Neuron (in vitro differentiated cells): ENCODE measurements around the gene IRX2.

Source experiments
- H2AFZ ChIP-seq: one replicate; pipeline ENCODE4 v1.6.1; 2013; ENCODE audit warnings: low read depth, mild to moderate bottlenecking, inconsistent platforms, low read length, moderate library complexity
- H3K27me3 ChIP-seq: one replicate; pipeline ENCODE4 v1.6.1; 2013; ENCODE audit warnings: low read length; ENCODE audit not compliant: insufficient read depth
- H3K36me3 ChIP-seq: one replicate; pipeline ENCODE4 v1.6.1; 2013; ENCODE audit warnings: low read length; ENCODE audit not compliant: insufficient read depth
- H3K4me1 ChIP-seq: one replicate; pipeline ENCODE4 v1.6.1; 2013; ENCODE audit warnings: low read length; ENCODE audit not compliant: insufficient read depth
- H3K4me3 ChIP-seq: 2 replicates; pipeline ENCODE4 v1.5.1; 2013; ENCODE audit warnings: mild to moderate bottlenecking, low read length, moderate library complexity
- H3K9me3 ChIP-seq: one replicate; pipeline ENCODE4 v1.6.1; 2013; ENCODE audit warnings: low read length

Gene IRX2

GRCh38 chr5:2698581-2698980 is 52.9 kb downstream of the IRX2 start:
- Histone ChIP-seq H3K27me3 (no peaks in the 10 kb centered on the region), H3K4me3 (no peak overlapping the region), H2AFZ (no peak overlapping the region), H3K36me3 (no peaks in the 10 kb centered on the region), H3K9me3 (peaks cover 5% of the 10 kb centered on the region), H3K4me1 (no peaks in the 10 kb centered on the region)

- H3K4me3 ChIP-seq = no peak overlapping the region
- no peaks in the 10 kb centered on the region for H3K4me1 ChIP-seq
- H2AFZ ChIP-seq = no peak overlapping the region
- H3K36me3 ChIP-seq = no peaks in the 10 kb centered on the region
- no peaks in the 10 kb centered on the region for H3K27me3 ChIP-seq
- H3K9me3 ChIP-seq = peaks cover 6% of the 10 kb centered on the region
Observed at GRCh38 chr5:2697446-2698200, 53.9 kb downstream of the IRX2 start.

- no peaks in the 10 kb centered on the region for H3K36me3 ChIP-seq
- no peaks in the 10 kb centered on the region for H3K27me3 ChIP-seq
- no peak overlapping the region for H3K4me3 ChIP-seq
- peaks cover 6% of the 10 kb centered on the region for H3K9me3 ChIP-seq
- H2AFZ ChIP-seq = no peak overlapping the region
- no peaks in the 10 kb centered on the region for H3K4me1 ChIP-seq
Observed at GRCh38 chr5:2697041-2697440, 54.4 kb downstream of the IRX2 start.
